Mucosa of descending colon (tissue), 3 donors: ENCODE data around the gene CPB2. TPM values are rescaled to one million over a fixed set of nuclear protein-coding genes. Genes with fewer than 3 reads are reported as not detected.

Source experiments
- ATAC-seq: fragments of 200-7000 bp; cut with Tn5 transposase; one replicate; pipeline ENCODE4 v1.9.1; 2020; ENCODE audit warnings: mild to moderate bottlenecking, moderate library complexity
- DNase-seq, 3 donors: peaks; one replicate each; pipeline ENCODE4 v3.0.0-alpha.2; 2020
- H3K36me3 ChIP-seq: fragments of 200-600 bp; one replicate; pipeline ENCODE4 v1.8.0; 2021; ENCODE audit warnings: low read depth, mild to moderate bottlenecking
- H3K4me1 ChIP-seq: fragments of 200-600 bp; one replicate; pipeline ENCODE4 v1.8.0; 2021; ENCODE audit warnings: low read depth, mild to moderate bottlenecking
- H3K4me3 ChIP-seq: fragments of 200-600 bp; one replicate; pipeline ENCODE4 v1.8.0; 2021; ENCODE audit warnings: mild to moderate bottlenecking
- H3K9me3 ChIP-seq: fragments of 200-600 bp; one replicate; pipeline ENCODE4 v1.8.0; 2021; ENCODE audit warnings: mild to moderate bottlenecking
- intact Hi-C, 2 donors: fragments of 100-400 bp; cut with DNase I in 1 of 2; cut with micrococcal nuclease in 1 of 2; formaldehyde crosslinking; loops; one replicate each; pipeline versions ENCODE4 v1.11.0 to v1.11.1; 2022; cut with DNase I, micrococcal nuclease
- total RNA-seq, 3 donors: library from RNA; stranded (reverse); fragmentation: NEBNext Ultra II Directional in 2 of 3; extraction: Animal tissue kit (Norgen Biotek cat#: 25700) in 2 of 3; gene quantifications; one replicate each; pipeline versions ENCODE4 v1.2.1 to v1.2.4, GENCODE V29; 2021 to 2023
- TF ChIP-seq, protein P1 (sequence below): fragments of 200-600 bp; IDR thresholded peaks from one replicate; pipeline ENCODE4 v1.8.0; 2022; ENCODE audit warnings: antibody characterized with exemption, mild to moderate bottlenecking
- donor health status: DM: no; HTN: no; CAD: no; lungs with moderate emphysema.
- donor health status: DM: no; HTN: no; CAD: no.
- donor health status: DM: no; HTN: yes; CAD: no.

Gene CPB2
- total RNA-seq, 3 donors from 2014 or later = not detected

DNA sequence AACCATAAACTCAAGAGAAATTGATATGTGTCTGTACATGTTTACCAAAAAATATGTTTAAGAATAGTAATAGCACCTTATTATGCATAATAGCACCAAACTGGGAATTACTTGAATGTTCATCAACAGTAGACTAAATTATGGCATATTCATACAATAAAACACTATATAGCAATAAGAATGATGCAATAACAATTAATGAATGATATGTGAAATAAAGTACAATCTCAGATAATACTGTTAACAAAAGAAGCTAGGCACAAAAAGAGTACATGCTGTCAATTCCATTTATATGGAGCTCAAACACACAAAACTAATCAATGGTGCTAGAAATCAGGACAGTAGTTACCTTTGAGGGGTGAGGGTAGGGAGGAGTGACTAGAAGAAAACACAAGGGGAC is 88.6 kb downstream of the CPB2 start:
- H3K4me1 ChIP-seq = no peaks in the 10 kb centered on the region
- H3K4me3 ChIP-seq = no peak overlapping the region
- DNase-seq = no peak
- intact Hi-C loops = no loop called here
- ATAC-seq = no peak
- no peaks in the 10 kb centered on the region for H3K9me3 ChIP-seq
- H3K36me3 ChIP-seq = no peaks in the 10 kb centered on the region
- TF ChIP-seq, protein P1, sequence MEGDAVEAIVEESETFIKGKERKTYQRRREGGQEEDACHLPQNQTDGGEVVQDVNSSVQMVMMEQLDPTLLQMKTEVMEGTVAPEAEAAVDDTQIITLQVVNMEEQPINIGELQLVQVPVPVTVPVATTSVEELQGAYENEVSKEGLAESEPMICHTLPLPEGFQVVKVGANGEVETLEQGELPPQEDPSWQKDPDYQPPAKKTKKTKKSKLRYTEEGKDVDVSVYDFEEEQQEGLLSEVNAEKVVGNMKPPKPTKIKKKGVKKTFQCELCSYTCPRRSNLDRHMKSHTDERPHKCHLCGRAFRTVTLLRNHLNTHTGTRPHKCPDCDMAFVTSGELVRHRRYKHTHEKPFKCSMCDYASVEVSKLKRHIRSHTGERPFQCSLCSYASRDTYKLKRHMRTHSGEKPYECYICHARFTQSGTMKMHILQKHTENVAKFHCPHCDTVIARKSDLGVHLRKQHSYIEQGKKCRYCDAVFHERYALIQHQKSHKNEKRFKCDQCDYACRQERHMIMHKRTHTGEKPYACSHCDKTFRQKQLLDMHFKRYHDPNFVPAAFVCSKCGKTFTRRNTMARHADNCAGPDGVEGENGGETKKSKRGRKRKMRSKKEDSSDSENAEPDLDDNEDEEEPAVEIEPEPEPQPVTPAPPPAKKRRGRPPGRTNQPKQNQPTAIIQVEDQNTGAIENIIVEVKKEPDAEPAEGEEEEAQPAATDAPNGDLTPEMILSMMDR = no peak

DNA sequence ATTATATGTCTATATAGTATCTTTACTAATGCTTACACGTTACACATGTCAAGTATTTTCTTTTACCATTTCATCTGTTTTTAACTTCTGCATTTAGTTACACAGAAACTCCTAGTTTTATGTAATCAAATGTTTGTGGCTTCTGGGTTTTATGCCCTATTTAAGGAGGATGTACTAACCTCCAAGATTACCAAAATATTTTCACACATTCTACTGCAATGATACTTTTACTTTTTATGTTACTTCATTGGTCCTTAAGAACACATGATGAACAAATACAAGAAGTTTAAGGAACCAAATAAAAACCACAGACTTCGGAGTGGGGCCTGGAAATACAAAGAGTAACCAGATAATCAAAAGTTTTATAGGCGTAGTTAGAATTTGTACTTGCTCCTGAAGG is 89.5 kb downstream of the CPB2 start:
- H3K36me3 ChIP-seq = no peaks in the 10 kb centered on the region
- TF ChIP-seq, protein P1 = no peak
- H3K4me3 ChIP-seq = no peak overlapping the region
- intact Hi-C loops = no loop called here
- ATAC-seq = no peak
- DNase-seq = no peak
- H3K9me3 ChIP-seq = no peaks in the 10 kb centered on the region
- no peaks in the 10 kb centered on the region for H3K4me1 ChIP-seq

DNA sequence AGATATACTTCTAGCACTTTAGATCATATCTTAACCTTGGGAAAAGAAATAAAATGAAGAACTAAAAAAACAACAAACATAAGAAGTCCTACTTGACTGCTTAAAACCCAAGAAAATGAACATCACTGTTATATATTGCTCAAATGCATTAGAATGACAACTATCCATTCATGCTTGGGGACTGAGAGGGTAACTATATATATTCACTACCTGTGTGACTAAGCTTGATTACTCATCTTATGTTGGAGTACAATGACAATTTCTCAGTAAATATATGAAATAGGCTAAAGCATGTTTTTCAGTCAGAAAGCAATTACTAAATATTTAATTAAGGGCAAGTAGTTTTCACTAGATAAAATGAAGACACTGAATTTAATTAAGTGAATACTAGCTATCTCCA is 92.4 kb downstream of the CPB2 start:
- TF ChIP-seq, protein P1 = no peak
- intact Hi-C loops = no loop called here
- DNase-seq (no peak), ATAC-seq (no peak)
- no peaks in the 10 kb centered on the region for H3K9me3 ChIP-seq
- H3K4me3 ChIP-seq = no peak overlapping the region
- H3K4me1 ChIP-seq = no peaks in the 10 kb centered on the region
- H3K36me3 ChIP-seq = no peaks in the 10 kb centered on the region

DNA sequence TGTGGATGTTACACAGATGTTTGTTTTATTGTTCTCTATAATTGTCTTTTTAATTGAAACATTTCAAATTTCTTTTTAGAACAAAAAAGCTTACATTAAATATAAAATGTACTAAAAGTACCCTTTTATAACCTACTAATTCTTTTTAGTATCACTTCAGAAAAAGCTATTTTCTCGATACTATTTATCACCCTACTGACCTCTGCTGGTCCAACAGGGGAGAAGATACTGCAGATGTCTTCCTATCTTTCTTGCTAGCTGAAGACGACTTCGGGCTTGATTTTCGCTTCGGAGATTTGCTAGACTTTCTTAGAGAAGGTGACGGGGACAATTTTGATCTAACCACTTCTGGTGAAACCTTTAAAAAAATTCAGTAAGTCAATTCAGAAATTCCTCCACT is 94.7 kb downstream of the CPB2 start:
- H3K4me3 ChIP-seq = no peak overlapping the region
- ATAC-seq = no peak
- no peaks in the 10 kb centered on the region for H3K36me3 ChIP-seq
- no peaks in the 10 kb centered on the region for H3K4me1 ChIP-seq
- TF ChIP-seq, protein P1 = no peak
- no peak for DNase-seq
- intact Hi-C loops = no loop called here
- no peaks in the 10 kb centered on the region for H3K9me3 ChIP-seq

DNA sequence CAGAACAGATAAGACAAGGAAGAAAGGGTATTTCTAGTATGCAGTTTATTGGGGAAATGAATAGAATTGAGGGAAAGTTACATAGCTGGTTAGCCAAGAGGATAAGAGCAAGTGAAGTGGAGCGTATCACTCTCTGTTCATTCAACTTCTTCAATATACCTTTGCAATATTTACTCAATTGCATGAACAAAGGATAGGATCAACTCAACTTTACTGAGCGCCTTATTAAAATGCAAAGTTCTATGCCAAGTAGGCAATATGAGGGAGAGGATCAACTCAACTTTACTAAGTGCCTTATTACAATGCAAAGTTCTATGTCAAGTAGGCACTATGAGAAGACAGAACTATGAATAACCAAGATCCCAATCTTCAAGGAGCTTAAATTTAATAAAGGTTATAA is 96.2 kb downstream of the CPB2 start:
- Histone ChIP-seq H3K9me3 (no peaks in the 10 kb centered on the region), H3K4me1 (no peaks in the 10 kb centered on the region), H3K4me3 (no peak overlapping the region), H3K36me3 (no peaks in the 10 kb centered on the region)
- DNase-seq (no peak), ATAC-seq (no peak)
- intact Hi-C loops = no loop called here
- TF ChIP-seq, protein P1 = no peak
